Activated CD8-positive, alpha-beta memory T cell treated with anti-CD3 and anti-CD28 coated beads for 1 hour (primary cell): ENCODE results near the gene FBXO36.
"Not testable (repeated sequence)": the region's sequence is repeated elsewhere in the genome, so short reads cannot be mapped to it uniquely, and the experiment has no call there.

Experiments
- DNase-seq, 2 donors: peaks; one replicate each; pipeline ENCODE4 v3.0.0-alpha.2; 2020; ENCODE audit warnings: low read depth in 1 of 2; ENCODE audit errors: extremely low read depth in 1 of 2

The FBXO36 gene

DNA sequence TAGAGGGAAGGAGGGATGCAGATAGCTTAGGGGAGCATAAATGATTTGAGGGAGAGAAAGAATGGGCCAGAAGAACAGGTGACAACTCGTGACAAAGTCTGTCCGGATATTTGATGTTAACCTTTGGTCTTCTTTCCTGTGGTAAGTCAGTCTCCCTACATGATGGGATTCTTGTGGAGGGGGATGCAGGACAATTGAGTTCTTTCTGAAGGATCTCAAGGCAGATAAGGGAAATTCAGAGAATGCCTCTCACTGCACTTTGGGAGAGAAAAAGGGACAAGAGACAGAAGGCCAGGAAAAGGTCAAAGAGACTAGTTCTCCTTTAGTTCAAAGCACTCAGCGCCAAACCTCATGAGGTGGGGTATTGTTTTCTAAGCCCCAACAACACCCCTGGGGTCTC lies 34.2 kb downstream of the FBXO36 start:
- DNase-seq, result no peak

DNA sequence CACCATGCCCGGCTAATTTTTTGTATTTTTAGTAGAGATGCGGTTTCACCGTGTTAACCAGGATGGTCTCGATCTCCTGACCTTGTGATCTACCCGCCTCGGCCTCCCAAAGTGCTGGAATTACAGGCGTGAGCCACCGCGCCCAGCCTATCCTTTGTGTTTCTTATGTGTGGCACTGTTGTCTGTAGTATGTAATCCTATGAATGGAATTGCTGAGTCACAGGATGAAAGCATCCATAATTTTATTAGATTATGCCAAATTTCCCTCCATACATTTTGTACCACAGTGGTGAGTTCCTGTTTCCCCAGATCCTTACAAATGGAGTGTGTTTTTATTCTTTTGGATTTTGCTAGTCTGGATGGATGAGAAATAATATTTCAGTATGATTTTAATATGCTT lies 41.3 kb downstream of the FBXO36 start:
- not testable (repeated sequence) for DNase-seq

DNA sequence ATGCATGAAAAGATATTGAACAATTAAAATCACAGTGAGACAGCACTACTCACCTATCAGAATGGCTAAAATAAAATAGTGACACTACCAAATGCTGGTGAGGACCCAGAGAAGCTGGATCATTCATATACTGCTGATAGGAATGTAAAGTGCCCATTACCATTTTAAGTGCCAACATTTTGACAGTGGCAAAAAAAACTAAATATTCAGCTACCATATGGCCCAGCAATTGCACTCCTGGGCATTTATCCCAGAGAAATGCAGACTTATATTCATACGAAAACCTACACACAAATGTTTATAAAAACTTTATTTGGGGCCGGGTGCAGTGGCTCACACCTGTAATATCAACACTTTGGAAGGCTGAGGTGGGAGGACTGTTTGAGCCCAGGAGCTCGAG lies 47.6 kb downstream of the FBXO36 start:
- no peak for DNase-seq

DNA sequence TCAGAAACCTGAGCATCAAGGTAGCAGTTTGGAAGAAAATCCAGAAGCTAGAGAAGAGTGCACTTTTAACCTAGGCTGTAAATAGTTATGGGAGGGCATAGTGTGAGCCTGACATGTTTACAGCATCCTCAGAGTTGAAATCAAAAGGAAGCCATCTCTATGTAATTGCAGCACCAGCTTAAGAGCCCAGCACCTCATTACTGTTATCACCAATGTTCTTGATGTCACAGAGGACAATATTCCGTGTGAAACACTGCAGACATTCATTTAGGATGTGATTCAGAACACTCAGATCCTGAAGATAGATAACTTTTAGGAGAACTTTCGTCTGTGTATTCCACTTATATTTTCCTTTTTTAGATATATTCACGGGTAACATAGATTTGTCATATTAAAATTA lies 48.1 kb downstream of the FBXO36 start:
- no peak for DNase-seq

DNA sequence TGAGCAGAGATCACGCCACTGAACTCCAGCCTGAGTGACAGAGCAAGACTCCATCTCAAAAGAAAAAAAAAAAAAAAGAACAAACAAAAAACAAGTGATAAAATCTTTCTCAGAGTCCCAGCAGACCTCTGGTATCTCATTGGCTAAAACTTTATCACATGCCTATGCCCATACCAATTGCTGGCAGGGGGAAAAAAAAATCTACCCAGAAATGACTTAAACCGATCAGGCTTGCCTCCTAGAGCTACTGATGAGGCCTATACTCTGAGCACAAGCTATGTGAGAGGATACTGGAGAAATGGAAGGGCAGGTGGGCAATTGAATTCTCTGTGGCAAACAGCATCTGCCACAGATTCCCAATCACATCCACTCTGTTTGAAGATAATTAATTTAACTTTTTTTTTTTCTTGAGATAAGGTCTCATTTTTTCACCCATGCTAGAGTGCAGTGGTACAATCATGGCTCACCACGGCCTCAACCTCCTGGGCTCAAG lies 49.0 kb downstream of the FBXO36 start:
- DNase-seq, result no peak

DNA sequence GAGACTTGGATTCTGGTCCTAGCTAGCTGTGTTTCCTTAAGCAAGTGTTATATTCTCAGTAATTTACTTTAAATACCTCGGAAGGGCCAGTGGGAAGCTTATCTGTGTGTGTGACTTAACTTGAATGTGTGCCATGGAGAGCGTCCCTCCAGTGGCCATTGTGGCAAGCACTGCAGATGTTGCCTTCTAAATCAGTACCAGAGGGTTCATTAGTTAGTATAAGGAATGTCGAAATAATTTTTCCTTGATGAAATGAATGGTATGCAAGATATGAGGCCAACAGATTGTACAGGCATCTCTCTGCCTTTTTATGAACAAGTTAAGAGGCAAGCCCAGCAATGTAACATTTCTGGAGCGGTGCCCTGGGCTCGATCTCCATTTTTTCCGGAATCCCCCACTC lies 52.0 kb downstream of the FBXO36 start:
- DNase-seq, result no peak

DNA sequence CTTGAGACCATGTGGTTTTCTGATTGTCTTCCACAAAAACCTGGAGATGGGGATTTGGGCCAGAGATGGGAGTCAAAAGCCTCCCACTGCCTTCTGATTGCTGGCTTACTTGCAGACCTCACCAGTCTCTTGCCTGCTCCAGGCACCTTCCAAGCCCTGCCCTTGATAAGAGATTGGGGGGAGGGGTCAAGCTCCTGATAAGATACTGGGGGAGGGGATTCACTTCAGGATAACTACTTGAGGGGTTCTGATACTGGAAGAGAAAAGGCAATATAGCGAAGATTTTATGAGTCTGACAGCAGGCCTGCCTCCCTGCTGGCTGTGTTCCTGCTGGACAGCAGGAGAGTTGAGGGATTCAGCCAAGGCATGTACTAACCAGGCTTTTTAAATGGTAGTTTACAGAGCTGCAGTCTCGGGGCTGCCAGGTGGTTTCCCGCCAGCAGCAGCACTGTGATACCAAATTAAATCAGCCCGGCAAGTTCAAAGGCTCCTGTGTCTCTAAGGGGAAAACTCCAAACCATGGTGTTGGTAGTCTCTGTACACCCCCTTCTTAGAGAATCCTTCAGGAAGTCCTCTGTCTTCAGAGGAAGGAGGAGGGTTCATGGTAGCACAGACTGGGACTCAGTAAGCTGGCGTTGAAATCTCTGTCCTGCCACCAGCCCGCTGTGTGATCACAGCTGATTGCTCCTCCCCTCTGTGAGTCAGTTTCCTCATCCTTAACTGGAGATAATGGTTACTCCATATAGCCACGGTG lies 58.3 kb downstream of the FBXO36 start:
- DNase-seq, result no peak

DNA sequence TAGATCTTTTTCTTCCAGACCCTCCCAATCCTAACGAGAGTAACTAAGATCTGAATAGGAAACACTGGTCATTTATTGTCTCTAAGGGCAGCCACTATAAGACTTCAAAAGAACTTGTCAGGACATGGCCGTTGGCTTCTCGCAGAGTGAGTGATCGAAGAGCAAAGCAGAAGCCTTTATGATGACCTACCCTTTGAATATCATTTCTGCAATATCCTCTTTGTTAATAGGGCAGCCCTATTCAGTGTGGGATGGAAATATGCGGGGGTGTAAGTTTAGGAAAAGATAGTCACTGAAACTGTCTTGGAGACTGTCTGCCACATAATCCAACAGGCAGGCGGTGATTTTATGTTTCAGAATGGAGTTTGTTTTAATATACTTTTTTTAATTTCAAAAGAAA lies 70.9 kb downstream of the FBXO36 start:
- no peak for DNase-seq

DNA sequence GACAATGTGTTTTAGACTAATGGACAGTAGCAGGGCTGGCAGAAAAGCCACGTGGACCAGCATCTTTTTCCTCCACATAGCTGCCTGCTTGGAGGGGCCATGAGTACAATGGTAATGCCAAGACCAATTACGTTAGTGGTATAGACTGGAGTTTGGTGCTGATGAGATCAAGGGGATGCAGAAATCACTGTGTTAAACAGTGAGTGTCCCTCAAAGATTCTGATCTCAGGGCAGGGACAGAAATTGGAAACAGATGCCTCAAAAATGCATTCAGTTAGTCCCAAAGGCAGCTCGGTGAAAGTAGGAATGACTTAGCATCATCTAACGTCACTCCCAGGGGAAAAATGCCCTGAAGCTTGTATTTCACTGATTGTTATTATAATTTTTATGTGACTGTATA lies 74.0 kb downstream of the FBXO36 start:
- DNase-seq, result no peak

DNA sequence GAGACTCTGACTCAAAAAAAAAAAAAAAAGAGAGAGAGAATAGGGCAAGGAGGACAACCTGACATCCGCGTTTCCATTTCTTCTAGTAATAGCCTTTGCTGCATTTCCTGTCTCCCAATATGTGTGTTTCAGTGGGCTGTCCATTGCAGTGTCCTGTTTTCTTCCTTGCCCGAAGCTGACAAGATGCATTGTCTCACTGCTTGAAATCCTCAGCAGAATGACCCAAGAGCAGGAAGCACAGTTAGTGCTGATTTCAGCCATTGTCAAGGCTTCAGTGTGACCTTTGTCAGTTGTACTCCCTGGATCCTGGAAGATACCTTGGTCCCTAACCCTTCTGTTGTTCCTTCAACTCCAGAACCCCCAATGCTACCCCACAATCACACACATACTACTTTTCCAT lies 75.3 kb downstream of the FBXO36 start:
- no peak for DNase-seq

DNA sequence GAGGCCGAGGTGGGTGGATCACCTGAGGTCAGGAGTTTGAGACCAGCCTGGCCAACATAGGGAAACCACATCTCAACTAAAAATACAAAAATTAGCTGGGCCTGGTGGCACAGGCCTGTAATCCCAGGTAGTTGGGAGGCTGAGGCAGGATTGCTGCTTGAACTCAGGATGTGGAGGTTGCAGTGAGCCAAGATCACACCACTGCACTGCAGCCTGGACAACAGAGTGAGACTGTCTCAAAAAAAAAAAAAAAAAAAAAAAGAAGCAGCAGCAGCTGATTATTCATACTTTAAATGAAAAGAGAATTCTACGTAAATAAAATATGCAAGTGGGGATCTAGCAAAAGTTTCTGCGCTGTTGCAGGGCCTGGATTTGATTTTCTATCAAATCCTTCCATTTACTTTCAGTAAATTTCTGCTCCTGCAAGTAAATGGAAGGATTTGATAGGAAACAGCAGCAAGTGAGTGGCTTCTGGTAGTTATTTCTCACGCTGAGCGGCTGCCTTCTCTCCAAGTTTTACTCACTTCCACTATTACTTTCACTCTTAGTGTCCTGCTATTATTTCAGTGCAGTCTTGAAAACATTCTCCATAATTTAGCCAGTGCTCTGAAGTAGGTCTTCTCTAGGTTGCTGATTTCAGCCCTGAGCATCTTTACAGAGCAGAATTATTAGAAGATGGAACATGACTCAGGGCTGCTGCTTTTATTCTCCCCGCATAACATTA lies 78.0 kb downstream of the FBXO36 start:
- DNase-seq, result no peak

DNA sequence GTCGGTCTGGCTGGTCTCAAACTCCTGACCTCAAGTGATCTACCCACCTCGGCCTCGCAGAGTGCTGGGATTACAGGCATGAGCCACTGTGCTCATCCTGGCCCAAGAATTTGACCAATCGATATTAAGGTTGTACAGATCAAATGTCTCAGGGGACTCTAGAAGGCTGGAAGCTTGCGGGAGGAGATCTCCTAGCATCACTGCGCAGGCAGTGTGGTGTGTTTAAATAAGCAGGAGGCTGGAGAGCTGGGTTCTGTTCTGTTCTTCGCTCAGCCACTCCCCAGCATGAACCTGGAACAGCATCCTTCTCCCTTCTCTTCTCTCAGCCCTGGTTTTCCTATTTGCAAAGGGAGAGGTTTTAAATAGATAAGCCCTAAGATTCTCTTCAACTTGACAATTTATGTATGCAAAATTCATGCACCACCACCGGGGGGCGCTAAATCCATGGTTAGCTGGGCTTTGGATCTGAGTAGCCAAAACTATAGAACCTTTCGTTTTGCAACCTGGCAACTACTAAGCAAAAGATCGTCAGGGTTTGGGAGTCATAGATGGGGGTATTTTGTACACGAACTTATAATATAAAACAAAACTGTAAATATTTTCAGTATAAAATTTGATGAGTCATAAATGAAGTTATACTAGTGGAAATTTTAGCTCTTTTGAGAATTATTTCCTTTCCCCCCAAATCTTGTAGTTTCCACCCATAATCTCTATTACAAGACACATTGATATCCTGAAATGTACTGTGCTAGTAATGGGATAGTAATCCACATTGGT lies 85.8 kb downstream of the FBXO36 start:
- peak; percentile 38 to 76 for DNase-seq

DNA sequence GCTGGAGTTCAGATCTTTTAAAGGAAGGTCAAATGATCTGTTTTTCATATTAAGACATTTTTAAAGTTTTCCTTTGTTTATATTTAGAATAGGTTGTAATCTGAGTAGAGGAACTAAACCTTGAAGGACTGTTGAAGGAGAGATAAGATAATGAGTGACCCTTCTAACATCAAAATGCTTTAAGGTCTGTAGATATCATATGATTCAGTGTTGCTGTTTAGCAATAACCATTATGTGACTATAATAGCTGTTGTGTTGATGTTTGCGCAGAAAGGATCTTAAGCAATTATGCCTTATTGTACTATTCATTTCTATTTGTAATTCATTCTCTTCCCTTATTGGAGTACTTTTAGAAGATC lies 86.4 kb downstream of the FBXO36 start:
- DNase-seq, result no peak

DNA sequence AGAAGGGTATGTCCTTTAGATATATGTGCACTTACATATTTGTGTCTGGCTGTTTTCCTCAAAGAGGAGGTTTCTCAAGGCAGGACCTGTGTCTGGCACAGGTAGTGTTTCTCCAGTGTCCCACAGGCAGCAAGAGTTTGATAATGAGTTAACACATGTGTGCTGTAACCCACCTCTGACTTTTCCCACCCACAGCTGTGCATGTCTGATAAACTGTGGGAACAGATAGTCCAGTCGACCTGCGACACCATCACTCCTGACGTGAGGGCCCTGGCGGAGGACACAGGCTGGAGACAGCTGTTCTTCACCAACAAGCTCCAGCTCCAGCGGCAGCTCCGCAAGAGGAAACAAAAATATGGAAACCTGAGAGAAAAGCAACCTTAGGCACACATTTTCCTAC lies 88.2 kb downstream of the FBXO36 start:
- no peak for DNase-seq

DNA sequence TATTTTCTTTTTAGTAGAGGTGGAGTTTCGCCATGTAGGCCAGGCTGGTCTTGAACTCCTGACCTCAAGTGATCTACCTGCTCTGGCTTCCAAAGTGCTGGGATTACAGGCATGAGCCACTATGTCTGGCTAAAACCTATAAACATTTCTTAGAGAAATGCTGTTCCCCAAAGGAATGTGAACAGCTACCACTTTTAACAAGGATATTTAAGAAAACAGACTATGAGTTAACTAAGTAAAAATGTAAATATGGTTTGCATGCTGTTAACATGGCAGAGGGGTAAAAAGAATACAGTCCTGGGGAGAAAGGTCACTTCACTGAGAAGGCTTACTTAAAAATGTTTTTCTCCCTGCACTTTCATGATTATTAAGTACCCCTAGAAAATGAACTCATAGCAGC lies 89.3 kb downstream of the FBXO36 start:
- DNase-seq, result no peak

DNA sequence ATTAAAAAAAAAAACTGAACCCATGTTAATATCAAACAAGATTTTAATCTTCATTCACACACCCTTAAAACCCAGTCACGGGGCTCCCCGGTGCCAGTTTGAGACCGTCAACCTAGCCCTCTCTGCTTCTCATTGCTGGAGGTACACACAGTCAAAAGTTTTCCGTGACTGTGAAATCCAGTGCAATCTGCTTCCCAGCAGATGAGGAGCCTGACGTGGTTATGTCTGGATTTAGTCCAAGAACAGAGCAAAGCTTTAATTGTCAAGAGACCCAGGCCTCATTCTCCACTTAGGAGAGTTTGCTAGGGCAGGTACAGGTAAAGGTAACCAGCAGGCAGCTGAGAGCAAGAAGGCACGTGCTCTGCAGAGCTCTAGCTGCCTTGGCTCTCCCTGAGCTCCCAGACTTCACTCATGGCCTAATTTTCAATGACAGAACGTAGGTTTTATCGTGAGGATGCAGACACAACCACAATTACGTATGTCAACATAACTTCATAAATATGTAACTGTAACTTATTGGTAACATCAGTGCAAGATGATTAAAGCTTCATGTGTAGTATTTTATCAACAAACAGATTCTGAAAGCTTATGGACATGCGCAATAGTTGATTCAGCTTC lies 90.1 kb downstream of the FBXO36 start:
- no peak for DNase-seq

DNA sequence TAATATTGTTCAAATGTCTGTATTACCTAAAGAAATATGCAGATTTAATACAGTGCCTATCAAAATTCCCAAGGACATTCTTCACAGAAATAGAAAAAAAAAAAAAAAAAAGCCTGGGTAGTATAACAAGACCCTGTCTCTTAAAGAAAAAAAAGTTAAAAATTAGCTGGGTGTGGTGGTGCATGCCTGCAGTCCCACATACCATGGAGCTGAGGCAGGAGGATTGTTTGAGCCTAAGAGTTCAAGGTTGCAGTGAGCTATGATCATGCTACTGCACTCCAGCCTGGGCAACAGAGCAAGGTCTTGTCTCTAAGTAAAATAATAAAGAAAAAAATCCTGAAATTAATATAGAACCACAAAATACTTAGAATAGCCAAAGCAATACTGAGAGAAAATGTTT lies 94.5 kb downstream of the FBXO36 start:
- DNase-seq, result no peak

DNA sequence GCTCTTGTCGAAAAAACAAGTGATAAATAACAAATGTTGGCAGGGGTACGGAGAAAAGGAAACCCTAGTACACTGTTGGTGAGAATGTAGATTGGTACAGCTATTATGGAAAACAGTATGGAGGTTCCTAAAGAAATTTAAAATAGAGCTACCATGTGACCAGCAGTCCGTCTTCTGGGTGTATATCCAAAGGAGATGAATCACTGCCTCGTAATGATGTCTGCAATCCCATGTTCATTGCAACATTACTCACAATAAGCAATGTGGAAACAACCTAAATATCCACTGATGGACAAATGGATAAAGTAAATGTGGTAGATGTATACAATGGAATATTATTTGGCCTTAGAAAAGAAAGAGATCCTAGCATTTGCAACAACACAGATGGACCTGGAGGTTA lies 95.8 kb downstream of the FBXO36 start:
- DNase-seq, result no peak

DNA sequence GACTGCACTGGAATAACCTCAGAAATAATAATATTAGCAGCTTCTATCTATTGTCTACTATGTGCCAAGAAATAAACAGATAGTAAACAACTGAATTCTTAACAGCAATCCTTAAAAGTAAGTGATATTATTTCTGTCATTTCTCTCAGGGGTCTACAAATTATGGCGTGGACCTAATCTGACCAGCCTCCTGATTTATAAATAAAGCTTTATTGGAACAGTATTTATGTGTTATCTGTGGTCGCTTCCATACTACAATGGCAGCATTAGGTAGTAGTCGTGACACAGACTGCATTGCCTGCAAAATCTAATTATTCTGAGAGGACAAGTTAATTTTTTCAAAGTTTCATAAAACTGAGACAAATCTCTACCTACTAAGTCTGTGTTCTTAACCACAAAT lies 97.4 kb downstream of the FBXO36 start:
- DNase-seq, result no peak

DNA sequence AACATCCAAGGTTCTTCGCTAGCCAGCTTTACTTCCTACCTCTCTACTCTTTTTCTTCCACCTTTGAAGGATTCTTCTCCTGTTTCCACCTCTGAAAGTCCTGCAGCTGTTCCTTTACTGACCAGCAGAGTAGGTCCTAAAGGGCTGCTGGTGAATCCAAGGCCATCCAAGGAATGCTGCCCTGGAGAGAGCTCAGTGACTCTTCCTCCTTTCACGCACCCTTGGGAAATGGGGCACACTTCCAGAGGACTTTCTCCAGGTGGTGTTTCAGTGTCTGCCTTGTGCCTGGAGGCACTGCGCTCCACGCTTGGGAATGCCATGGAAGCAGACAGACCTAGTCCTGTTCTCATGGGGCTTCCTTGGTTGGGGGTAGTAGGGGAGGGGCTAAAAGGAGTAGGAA lies 101.0 kb downstream of the FBXO36 start:
- no peak for DNase-seq

DNA sequence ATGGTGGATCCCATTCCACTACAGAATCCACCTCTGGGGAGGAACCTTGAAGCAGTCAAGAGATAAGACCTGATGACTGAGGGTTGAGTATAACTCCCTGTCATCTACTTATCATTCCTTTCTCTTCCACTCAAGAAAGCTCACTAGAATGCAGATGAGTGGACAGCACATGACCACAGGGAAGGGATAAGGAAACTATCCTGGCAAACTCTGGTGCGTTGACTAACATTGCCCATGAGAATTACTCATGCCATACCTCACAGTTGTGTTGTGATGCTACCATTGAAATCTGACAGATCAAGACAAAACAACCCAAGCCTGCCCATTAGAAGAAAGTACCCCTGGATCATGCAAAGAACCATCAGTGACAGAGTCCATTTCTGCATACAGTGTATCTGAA lies 119.9 kb downstream of the FBXO36 start:
- DNase-seq, result no peak
